K562 (cell line): ENCODE results near the gene MYRIP. TPM values are rescaled to one million over a fixed set of nuclear protein-coding genes. Genes with fewer than 3 reads are reported as not detected.

ENCODE experiments used
- ATAC-seq: fragments of 200-7000 bp; cut with Tn5 transposase; 3 replicates; pipeline ENCODE4 v1.9.1; 2020; ENCODE audit warnings: moderate library complexity
- BruUV-seq: library from RNA; stranded (reverse); fragments of 400-500 nt; replicated peaks from 2 replicates; lab custom pipeline; 2021; lab: Mats Ljungman, UMichigan
- CTCF ChIA-PET: fragments of 300-600 bp; formaldehyde crosslinking; extraction: SDS; loops from one replicate; lab custom pipeline; 2021; ENCODE audit warnings: low intra/inter-chr PET ratio; lab: Yijun Ruan, JAX
- POLR2A ChIA-PET: fragments of 300-600, 350-650 bp; sonication (Branson Sonifier 250); formaldehyde crosslinking; extraction: SDS; loops from one replicate; lab custom pipeline; 2021; ENCODE audit warnings: antibody characterized with exemption, inconsistent platforms; lab: Yijun Ruan, JAX
- DNase-seq, 4 experiments: peaks; one replicate each; pipeline versions ENCODE4 v3.0.0 to v3.0.0-alpha.2; 2011 to 2018; ENCODE audit warnings: low spot score in 3 of 4, mixed read lengths in 3 of 4; ENCODE audit errors: extremely low read depth in 1 of 4
- FAIRE-seq: peaks from 2 replicates; lab custom pipeline; 2011; peaks lifted over from hg19 to GRCh38; lab: Jason Lieb, UNC
- H2AFZ ChIP-seq: 2 replicates; pipeline ENCODE4 v1.6.0; 2011; ENCODE audit warnings: low read depth, low read length, control low read depth, inconsistent platforms
- H3K27ac ChIP-seq: fragments of 200-600 bp; 3 replicates; pipeline ENCODE4 v1.8.0; 2011; ENCODE audit warnings: low read depth, mild to moderate bottlenecking, control low read depth, inconsistent platforms, low read length, moderate library complexity, mixed read lengths; ENCODE audit errors: extremely low read depth
- H3K27me3 ChIP-seq, 2 experiments: fragments of 300-600 bp in 1 of 2; 2 replicates in 1 of 2; 3 replicates in 1 of 2; pipeline versions ENCODE4 v1.6.0 to v1.8.0; 2011; ENCODE audit warnings: inconsistent platforms in 2 of 2, low read length in 2 of 2, mild to moderate bottlenecking in 1 of 2, mixed read lengths in 1 of 2, moderate library complexity in 1 of 2; ENCODE audit not compliant: control insufficient read depth in 2 of 2, insufficient read depth in 2 of 2
- H3K36me3 ChIP-seq: fragments of 300-600 bp; 3 replicates; pipeline ENCODE4 v1.8.0; 2011; ENCODE audit warnings: mild to moderate bottlenecking, low read length, inconsistent platforms; ENCODE audit not compliant: control insufficient read depth, insufficient read depth
- H3K4me1 ChIP-seq, 2 experiments: fragments of 200-600 bp in 1 of 2; replicated peaks in 1 of 2; 2 replicates in 1 of 2; 3 replicates in 1 of 2; pipeline versions ENCODE4 v1.5.1 to v1.8.0; 2011; ENCODE audit warnings: inconsistent platforms in 2 of 2, low read length in 2 of 2, mild to moderate bottlenecking in 1 of 2, mixed read lengths in 1 of 2, moderate library complexity in 1 of 2; ENCODE audit not compliant: control insufficient read depth in 2 of 2, insufficient read depth in 2 of 2
- H3K4me2 ChIP-seq: 2 replicates; pipeline ENCODE4 v1.6.1; 2011; ENCODE audit warnings: low read length, control low read depth, inconsistent platforms, mixed read lengths; ENCODE audit not compliant: insufficient read depth
- H3K4me3 ChIP-seq: fragments of 200-600 bp; sonication (generic), shearing (Covaris generic); 2 replicates; pipeline ENCODE4 v1.5.1; 2016; ENCODE audit warnings: control low read depth, inconsistent platforms
- H3K79me2 ChIP-seq: fragments of 200-600 bp; 3 replicates; pipeline ENCODE4 v1.8.0; 2011; ENCODE audit warnings: low read length, inconsistent platforms; ENCODE audit not compliant: control insufficient read depth, insufficient read depth
- H3K9ac ChIP-seq, 2 experiments: 2 replicates each; pipeline versions ENCODE4 v1.6.0 to v1.6.1; 2011; ENCODE audit warnings: low read depth in 2 of 2, low read length in 2 of 2, control low read depth in 1 of 2, inconsistent platforms in 1 of 2, mild to moderate bottlenecking in 1 of 2, mixed read lengths in 1 of 2; ENCODE audit not compliant: insufficient read depth in 1 of 2
- H3K9me1 ChIP-seq: one replicate; pipeline ENCODE4 v1.6.0; 2011; ENCODE audit warnings: inconsistent platforms, mild to moderate bottlenecking, low read length, moderate library complexity; ENCODE audit not compliant: control insufficient read depth, insufficient read depth
- H3K9me3 ChIP-seq: replicated peaks from 2 replicates; pipeline ENCODE4 v1.5.1; 2011; ENCODE audit warnings: low read depth, low read length, inconsistent platforms; ENCODE audit not compliant: control insufficient read depth, insufficient read depth
- H4K20me1 ChIP-seq: replicated peaks from 2 replicates; pipeline ENCODE4 v1.6.1; 2011; ENCODE audit warnings: low read length, inconsistent platforms, mixed read lengths; ENCODE audit not compliant: control insufficient read depth, insufficient read depth
- CHD1 ChIP-seq: fragments of 200-600 bp; sonication (generic); IDR thresholded peaks from one replicate; pipeline ENCODE4 v1.6.1; 2012; ENCODE audit warnings: mild to moderate bottlenecking, moderate library complexity, low read length, inconsistent platforms
- EHMT2 ChIP-seq: fragments of 450-650 bp; IDR thresholded peaks from 2 replicates; pipeline ENCODE4 v1.6.1; 2018; ENCODE audit warnings: antibody characterized with exemption
- ELF2 ChIP-seq: fragments of 250-450 bp; sonication (Bioruptor Pico); IDR thresholded peaks from 2 replicates; pipeline ENCODE4 v1.5.0; 2021; ENCODE audit warnings: mild to moderate bottlenecking
- FOXK2 ChIP-seq, 2 experiments: fragments of 450-650 bp; IDR thresholded peaks in 1 of 2; conservative IDR thresholded peaks in 1 of 2; 2 replicates each; pipeline ENCODE4 v1.6.1; 2016; ENCODE audit warnings: low read depth in 2 of 2, mild to moderate bottlenecking in 1 of 2
- HNRNPL ChIP-seq: fragments of 200-400 bp; formaldehyde crosslinking; IDR thresholded peaks from 2 replicates; pipeline ENCODE4 v1.6.1; 2017; ENCODE audit warnings: low read depth, mild to moderate bottlenecking, low read length
- MTA2 ChIP-seq: fragments of 450-650 bp; IDR thresholded peaks from 2 replicates; pipeline ENCODE4 v1.6.1; 2016; ENCODE audit warnings: low read depth
- MYC ChIP-seq, 2 experiments: fragments of 250-450 bp in 1 of 2; sonication (Bioruptor Pico) in 1 of 2; IDR thresholded peaks; 2 replicates each; pipeline versions ENCODE4 v1.5.1 to v1.6.1; 2012 to 2021; ENCODE audit warnings: low read depth in 2 of 2, borderline replicate concordance in 1 of 2, improper control_type of control experiment in 1 of 2, low read length in 1 of 2, mild to moderate bottlenecking in 1 of 2, moderate library complexity in 1 of 2
- RAD21 ChIP-seq, 2 experiments: fragments of 250-450 bp in 1 of 2; fragments of 450-650 bp in 1 of 2; sonication (Bioruptor Pico) in 1 of 2; formaldehyde crosslinking in 1 of 2; IDR thresholded peaks in 1 of 2; conservative IDR thresholded peaks in 1 of 2; 2 replicates each; pipeline versions ENCODE4 v1.4.0 to v1.8.0; 2020 to 2022; ENCODE audit warnings: mild to moderate bottlenecking in 2 of 2, moderate library complexity in 1 of 2
- RHOXF2B ChIP-seq: fragments of 250-450 bp; sonication (Bioruptor Pico); conservative IDR thresholded peaks from 2 replicates; pipeline ENCODE4 v1.5.1; 2021
- SMC3 ChIP-seq: conservative IDR thresholded peaks from 2 replicates; pipeline ENCODE4 v1.6.1; 2011; ENCODE audit warnings: low read depth, low read length, improper control_type of control experiment; ENCODE audit not compliant: insufficient read depth
- TAF9B ChIP-seq: fragments of 450-650 bp; IDR thresholded peaks from 2 replicates; pipeline ENCODE4 v1.6.1; 2018; ENCODE audit warnings: mild to moderate bottlenecking; ENCODE audit not compliant: partially characterized antibody
- YY1 ChIP-seq, 3 experiments: IDR thresholded peaks; 2 replicates each; pipeline ENCODE4 v1.6.1; 2011; ENCODE audit warnings: low read length in 2 of 3, mild to moderate bottlenecking in 2 of 3, moderate library complexity in 2 of 3, borderline replicate concordance in 1 of 3, control low read depth in 1 of 3, low read depth in 1 of 3; ENCODE audit not compliant: insufficient read depth in 3 of 3, insufficient replicate concordance in 2 of 3, control insufficient read depth in 1 of 3, insufficient read length in 1 of 3; ENCODE audit errors: extremely low read depth in 1 of 3
- ZNF311 ChIP-seq: fragments of 250-450 bp; sonication (Bioruptor Pico); IDR thresholded peaks from 2 replicates; pipeline ENCODE4 v1.4.0; 2020; ENCODE audit warnings: mild to moderate bottlenecking, moderate library complexity
- ZNF644 ChIP-seq: fragments of 200-800 bp; sonication (Bioruptor generic); IDR thresholded peaks from 2 replicates; pipeline ENCODE4 v1.6.1; 2016; ENCODE audit warnings: low read depth, missing genetic modification characterization, missing compliant biosample characterization
- WGBS: fragments of 100-300 bp; shearing (Covaris generic); methylation state at CpG from one replicate; pipeline ENCODE4 v1.1.6; 2016; ENCODE audit warnings: low coverage, mixed read lengths; ENCODE audit not compliant: insufficient coverage; ENCODE audit errors: missing lambda C conversion rate; 5-methylcytosine and 5-hydroxymethylcytosine counted together
- in situ Hi-C: fragments of 300-500 bp; cut with MboI; formaldehyde crosslinking; loops from 4 replicates; pipeline ENCODE4 v1.15.0; 2018; ENCODE audit warnings: inconsistent platforms, mixed read lengths
- intact Hi-C: fragments of 100-400 bp; cut with micrococcal nuclease; formaldehyde crosslinking; loops from 2 replicates; pipeline ENCODE4 v1.14.2; 2022
- polyA plus RNA-seq, 8 experiments: library from polyadenylated mRNA; depleted of rRNA in 4 of 8; stranded (reverse) in 5 of 8; unstranded in 3 of 8; fragments of >200 nt; fragmentation: Nextera tagmentation in 2 of 8; fragmentation: Illumina TruSeq in 1 of 8; extraction: Ambion mirVana in 2 of 8; extraction: Trizol in 1 of 8; gene quantifications; 2 replicates each; pipeline versions ENCODE4 v1.2.1 to v1.2.3, GENCODE V29; 2011 to 2014; ENCODE audit warnings: inconsistent platforms in 1 of 8, missing spikeins in 1 of 8
- total RNA-seq, 7 experiments: library from RNA; depleted of rRNA in 6 of 7; stranded (reverse); fragments of >200 nt in 6 of 7; fragmentation: Illumina TruSeq in 2 of 7; extraction: Trizol in 2 of 7; gene quantifications; 2 replicates each; pipeline versions ENCODE4 v1.2.1 to v1.2.3, GENCODE V29; 2011 to 2021; ENCODE audit warnings: low replicate concordance in 1 of 7
- TF ChIP-seq, protein P1 (sequence below): IDR thresholded peaks from 2 replicates; pipeline ENCODE4 v1.6.1; 2011; ENCODE audit warnings: borderline replicate concordance, low read depth, mild to moderate bottlenecking, moderate library complexity, low read length; ENCODE audit not compliant: insufficient read depth, poor library complexity, severe bottlenecking
- TF ChIP-seq, protein P2 (sequence below), 3 experiments: IDR thresholded peaks in 2 of 3; conservative IDR thresholded peaks in 1 of 3; 2 replicates each; pipeline ENCODE4 v1.5.1; 2011 to 2012; ENCODE audit warnings: low read length in 3 of 3, mild to moderate bottlenecking in 3 of 3, control low read depth in 2 of 3, improper control_type of control experiment in 1 of 3, inconsistent platforms in 1 of 3, low read depth in 1 of 3, mixed read lengths in 1 of 3, moderate library complexity in 1 of 3; ENCODE audit not compliant: insufficient read depth in 2 of 3

MYRIP gene
- total and polyA plus RNA-seq, 9 of the 15 experiments (the other 6 are each of a cell fraction or from before 2014, with no cell fraction given) = 0.03 to 0.12 TPM; not detected in 7

DNA sequence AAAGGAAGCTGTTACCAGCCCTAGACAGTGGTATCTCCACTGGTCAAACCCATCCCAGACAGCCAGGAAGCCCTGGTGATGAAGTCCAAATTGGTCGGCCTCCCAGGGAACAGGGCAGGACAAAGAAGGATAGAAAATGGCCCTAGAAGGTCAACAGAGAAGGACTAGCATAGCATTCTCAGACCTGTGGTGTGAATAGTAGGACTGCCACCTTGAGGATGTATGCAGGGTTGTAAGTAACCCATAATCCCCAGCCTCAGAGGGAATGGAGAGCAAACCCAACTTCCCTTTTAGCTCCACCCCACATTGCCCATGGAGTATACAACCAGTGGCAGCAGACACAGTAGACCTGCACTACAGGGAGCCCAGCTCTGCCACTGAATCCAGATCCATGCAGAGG, 431.5 kb downstream of the MYRIP start:
- TF ChIP-seq CHD1 (no peak), RAD21 (CRISPR knock-in tag; conservative IDR thresholded peaks at IDR 0.05 in 1 of 2, IDR thresholded peaks at IDR 0.05 in 1 of 2) (peak; percentile 20 to 49; a peak in 2 of 4 replicates), RHOXF2B (CRISPR knock-in tag) (no peak), ZNF644 (tag) (0 out of 2 replicates have a peak, but pooled peaks have one; percentile 46), MTA2 (no peak), YY1 (IDR thresholded peaks at IDR 0.05; ENCODE audit: borderline replicate concordance in 1 of 3, control insufficient read depth in 1 of 3, extremely low read depth in 1 of 3, insufficient read depth in 3 of 3, insufficient read length in 1 of 3, insufficient replicate concordance in 2 of 3, low read depth in 1 of 3, low read length in 2 of 3) (peak in 1 of 3 experiments; percentile 14), SMC3 (0 out of 2 replicates have a peak, but pooled peaks have one; percentile 6), HNRNPL (no peak), ELF2 (no peak), ZNF311 (no peak), TAF9B (no peak), FOXK2 (conservative IDR thresholded peaks at IDR 0.05 in 1 of 2, IDR thresholded peaks at IDR 0.05 in 1 of 2; ENCODE audit: low read depth in 2 of 2) (no peak), MYC (IDR thresholded peaks at IDR 0.05; ENCODE audit: low read depth, low read length) (no peak), MYC (CRISPR knock-in tag; IDR thresholded peaks at IDR 0.05; ENCODE audit: borderline replicate concordance, low read depth) (no peak), EHMT2 (peak; percentile 75; the same call in 1 of the 2 replicates)
- TF ChIP-seq, protein P1, sequence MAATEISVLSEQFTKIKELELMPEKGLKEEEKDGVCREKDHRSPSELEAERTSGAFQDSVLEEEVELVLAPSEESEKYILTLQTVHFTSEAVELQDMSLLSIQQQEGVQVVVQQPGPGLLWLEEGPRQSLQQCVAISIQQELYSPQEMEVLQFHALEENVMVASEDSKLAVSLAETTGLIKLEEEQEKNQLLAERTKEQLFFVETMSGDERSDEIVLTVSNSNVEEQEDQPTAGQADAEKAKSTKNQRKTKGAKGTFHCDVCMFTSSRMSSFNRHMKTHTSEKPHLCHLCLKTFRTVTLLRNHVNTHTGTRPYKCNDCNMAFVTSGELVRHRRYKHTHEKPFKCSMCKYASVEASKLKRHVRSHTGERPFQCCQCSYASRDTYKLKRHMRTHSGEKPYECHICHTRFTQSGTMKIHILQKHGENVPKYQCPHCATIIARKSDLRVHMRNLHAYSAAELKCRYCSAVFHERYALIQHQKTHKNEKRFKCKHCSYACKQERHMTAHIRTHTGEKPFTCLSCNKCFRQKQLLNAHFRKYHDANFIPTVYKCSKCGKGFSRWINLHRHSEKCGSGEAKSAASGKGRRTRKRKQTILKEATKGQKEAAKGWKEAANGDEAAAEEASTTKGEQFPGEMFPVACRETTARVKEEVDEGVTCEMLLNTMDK = peak; percentile 6
- TF ChIP-seq, protein P2, sequence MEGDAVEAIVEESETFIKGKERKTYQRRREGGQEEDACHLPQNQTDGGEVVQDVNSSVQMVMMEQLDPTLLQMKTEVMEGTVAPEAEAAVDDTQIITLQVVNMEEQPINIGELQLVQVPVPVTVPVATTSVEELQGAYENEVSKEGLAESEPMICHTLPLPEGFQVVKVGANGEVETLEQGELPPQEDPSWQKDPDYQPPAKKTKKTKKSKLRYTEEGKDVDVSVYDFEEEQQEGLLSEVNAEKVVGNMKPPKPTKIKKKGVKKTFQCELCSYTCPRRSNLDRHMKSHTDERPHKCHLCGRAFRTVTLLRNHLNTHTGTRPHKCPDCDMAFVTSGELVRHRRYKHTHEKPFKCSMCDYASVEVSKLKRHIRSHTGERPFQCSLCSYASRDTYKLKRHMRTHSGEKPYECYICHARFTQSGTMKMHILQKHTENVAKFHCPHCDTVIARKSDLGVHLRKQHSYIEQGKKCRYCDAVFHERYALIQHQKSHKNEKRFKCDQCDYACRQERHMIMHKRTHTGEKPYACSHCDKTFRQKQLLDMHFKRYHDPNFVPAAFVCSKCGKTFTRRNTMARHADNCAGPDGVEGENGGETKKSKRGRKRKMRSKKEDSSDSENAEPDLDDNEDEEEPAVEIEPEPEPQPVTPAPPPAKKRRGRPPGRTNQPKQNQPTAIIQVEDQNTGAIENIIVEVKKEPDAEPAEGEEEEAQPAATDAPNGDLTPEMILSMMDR (IDR thresholded peaks at IDR 0.05 in 2 of 3, conservative IDR thresholded peaks at IDR 0.05 in 1 of 3; ENCODE audit: insufficient read depth in 2 of 3, low read depth in 1 of 3, low read length in 3 of 3) = peak; percentile 28 to 58 (median 32); a peak in 4 of 6 replicates
- TF ChIP-seq, all 486 proteins: peak for 7
- Histone ChIP-seq H3K9ac (no peak overlapping the region), H2AFZ (no peak overlapping the region), H3K9me3 (no peaks in the 10 kb centered on the region), H4K20me1 (no peaks in the 10 kb centered on the region), H3K27me3 (peaks cover 10 to 14% of the 10 kb centered on the region in 2 experiments; a peak in 3 of 5 replicates), H3K79me2 (no peaks in the 10 kb centered on the region), H3K4me1 (no peaks in the 10 kb centered on the region), H3K27ac (no peak overlapping the region), H3K4me2 (no peak overlapping the region), H3K36me3 (no peaks in the 10 kb centered on the region), H3K9me1 (no peaks in the 10 kb centered on the region), H3K4me3 (no peak overlapping the region)
- CTCF ChIA-PET = interaction anchor here (0.8 kb wide), 1 partner anchor 49 kb away, joined by 4 read pairs; no protein-coding TSS in a partner anchor
- 5% methylated on average over 1 of the region's 1 CpG for WGBS
- in situ Hi-C loops (no loop called here), intact Hi-C loops (loop anchor here (5.0 kb wide), 2 partner anchors 49 to 71 kb away; no protein-coding TSS in a partner anchor)
- peak; percentile 94 for ATAC-seq
- DNase-seq = peak in 2 of 4 experiments; percentile 21 to 29
- POLR2A ChIA-PET = no interaction called here
- BruUV-seq = no TSS peak
- peak; percentile 57 for FAIRE-seq
